Measurements from ENCODE around the gene BGN.

BGN gene

DNA sequence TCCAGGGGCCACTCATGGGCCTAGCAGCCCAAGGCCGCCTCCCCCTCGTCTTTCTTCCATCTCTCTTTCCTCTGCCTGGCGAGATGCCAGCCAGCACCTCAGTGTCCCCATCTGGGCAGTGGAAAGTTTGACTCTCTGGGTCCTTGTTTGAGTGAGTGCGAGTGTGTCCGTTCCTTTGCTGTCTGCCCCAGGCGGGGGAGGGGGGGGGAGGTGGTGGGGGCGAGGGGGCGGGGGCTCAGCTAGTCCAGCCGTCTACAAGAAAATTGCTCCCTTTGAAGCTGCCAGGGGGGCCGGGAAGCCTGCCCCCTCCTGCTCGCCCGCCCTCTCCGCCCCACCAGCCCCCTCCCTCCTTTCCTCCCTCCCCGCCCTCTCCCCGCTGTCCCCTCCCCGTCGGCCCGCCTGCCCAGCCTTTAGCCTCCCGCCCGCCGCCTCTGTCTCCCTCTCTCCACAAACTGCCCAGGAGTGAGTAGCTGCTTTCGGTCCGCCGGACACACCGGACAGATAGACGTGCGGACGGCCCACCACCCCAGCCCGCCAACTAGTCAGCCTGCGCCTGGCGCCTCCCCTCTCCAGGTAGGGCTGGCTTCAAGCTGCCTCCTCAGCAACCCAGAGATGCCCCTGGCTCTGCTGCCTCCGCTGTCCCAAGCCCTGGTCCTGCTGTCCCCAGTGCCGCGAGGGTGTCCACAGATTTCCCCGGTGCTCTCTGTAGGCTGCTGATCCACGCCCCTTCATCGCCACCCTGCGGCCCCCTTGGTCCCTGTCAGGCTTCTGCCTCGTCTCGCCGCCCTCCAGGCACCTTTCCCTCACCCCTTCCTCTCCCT, at the start of gene BGN:
Gene BGN (plus strand): TSS at position 440 of the 821 bp plus-strand sequence. CDS start 9,652 bp downstream, outside the sequence.
- no peak for DNase-seq (ENCODE audit: low read depth in 1 of 2, low spot score in 1 of 2)

GRCh38 chrX:153445106-153445855, 49.5 kb upstream of the BGN start:
- no peak for DNase-seq (ENCODE audit: low read depth in 1 of 2, low spot score in 1 of 2)

DNA sequence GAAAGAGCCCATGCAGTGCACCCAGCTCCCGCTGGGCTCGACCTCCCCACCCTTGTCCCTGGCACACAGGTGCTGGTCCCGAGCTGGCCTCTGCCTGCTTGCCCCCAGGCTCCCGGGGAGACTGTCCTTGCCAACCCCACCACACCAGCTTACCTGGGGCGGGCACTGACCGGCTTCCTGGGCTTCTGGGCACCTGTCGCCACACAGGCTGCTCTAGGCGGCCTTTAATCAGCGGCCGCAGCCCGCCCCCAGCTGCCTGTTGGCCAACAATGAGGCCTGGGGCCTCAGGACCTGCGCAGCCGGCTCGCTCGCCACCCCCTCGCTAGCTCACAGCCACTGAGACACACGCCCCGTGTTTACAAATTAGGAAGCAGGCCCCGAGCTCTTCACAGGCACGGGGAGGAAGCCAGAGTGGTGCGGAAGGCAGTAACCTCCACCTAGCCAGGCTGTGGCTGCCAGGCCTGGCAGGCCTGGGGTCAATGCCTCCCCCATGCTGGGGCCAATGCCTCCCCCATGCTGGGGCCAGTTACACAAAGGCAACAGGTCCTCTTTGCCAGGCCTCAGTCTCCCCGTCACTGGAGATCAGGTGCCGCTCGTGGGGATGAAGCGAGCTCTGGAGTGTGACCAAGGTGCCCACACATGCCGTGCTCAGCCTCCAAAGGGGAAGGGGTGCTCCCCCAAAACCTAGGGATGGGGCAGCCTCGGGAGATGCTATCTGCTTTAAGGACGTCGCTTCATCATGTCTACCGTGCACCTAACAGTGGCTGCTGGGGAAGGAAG, 48.7 kb upstream of the BGN start, which contains the start of gene TREX2:
Gene TREX2 (minus strand): TSS at position 201 of the 780 bp plus-strand sequence. CDS start 626 bp downstream, outside the sequence.
- no peak for DNase-seq (ENCODE audit: low read depth in 1 of 2, low spot score in 1 of 2)

DNA sequence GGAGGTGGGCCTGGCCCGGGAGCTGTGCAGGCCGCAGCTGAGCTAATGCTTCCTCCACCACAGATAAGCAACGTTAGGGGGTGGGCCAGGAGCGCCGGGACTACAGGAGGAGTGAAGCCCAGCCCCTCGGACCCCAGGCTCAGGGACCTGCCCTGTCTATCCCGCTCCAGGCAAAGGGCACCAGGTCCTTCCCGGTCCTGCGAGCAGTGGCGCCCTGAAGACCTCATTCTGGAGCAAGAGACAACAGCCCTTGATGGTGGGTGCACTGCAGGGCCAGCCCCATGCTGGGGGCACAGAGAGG, 48.2 kb upstream of the BGN start:
- no peak for DNase-seq (ENCODE audit: low read depth in 1 of 2, low spot score in 1 of 2)

GRCh38 chrX:153446950-153447580, 47.7 kb upstream of the BGN start:
- no peak for DNase-seq (ENCODE audit: low read depth in 1 of 2, low spot score in 1 of 2)

DNA sequence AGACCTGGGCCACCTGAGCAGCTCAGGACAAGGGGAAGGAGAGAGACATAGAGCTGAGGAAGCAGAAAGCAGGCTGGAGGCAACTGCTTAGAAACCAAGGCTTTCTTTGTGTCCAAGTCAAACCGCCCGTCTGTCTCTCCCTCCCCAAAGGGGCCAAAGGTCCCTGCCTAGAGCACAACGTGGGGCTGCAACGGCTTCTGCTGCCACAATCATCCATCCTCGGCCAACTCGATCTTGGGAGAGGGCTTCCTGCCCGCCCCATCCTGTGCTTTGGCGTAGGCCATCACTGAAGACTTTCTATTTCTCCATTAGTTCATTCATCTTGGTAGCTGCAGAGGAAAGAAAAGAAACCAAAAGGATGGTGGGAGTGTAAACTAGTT, 47.2 kb upstream of the BGN start:
- DNase-seq (ENCODE audit: low read depth in 1 of 2, low spot score in 1 of 2) = no peak

DNA sequence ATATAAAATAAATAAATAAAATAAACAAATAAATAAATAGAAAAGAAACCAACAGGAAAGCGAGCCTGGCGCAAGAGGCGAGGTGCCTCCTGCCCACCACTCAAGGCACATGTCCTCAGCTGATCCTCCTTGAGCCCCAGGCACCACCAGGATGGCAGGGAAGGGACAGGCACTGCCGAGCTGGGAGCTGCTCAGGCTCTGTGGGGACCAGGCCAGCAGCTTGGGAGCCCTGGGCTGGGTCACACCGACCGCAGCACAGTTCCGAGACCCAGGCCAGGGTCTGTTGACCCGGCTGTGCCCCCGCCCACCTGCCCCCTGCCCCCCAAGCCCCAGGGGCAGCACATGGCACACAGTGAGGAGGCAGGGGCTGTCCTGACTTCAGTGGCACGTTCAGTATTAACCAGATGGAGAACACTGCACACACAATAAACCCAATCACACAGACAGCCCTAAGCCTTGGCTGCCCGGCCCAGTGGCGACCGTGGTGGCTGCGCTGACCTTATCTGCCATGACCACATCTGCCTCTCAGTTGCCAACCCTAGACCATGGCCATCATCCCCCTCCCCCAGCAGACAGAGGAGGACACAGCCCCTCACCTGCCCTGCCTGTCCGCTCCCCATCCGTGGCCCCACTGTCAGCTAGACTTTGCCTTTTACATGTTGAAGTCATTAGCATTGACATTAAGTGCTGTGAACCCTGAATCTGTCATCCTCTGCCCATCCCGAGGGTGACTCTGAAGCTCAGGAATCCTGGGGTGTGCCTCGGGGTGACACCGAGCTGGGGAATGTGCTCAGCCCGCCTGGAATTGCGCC, 46.0 kb upstream of the BGN start:
- DNase-seq (ENCODE audit: low read depth in 1 of 2, low spot score in 1 of 2) = no peak

DNA sequence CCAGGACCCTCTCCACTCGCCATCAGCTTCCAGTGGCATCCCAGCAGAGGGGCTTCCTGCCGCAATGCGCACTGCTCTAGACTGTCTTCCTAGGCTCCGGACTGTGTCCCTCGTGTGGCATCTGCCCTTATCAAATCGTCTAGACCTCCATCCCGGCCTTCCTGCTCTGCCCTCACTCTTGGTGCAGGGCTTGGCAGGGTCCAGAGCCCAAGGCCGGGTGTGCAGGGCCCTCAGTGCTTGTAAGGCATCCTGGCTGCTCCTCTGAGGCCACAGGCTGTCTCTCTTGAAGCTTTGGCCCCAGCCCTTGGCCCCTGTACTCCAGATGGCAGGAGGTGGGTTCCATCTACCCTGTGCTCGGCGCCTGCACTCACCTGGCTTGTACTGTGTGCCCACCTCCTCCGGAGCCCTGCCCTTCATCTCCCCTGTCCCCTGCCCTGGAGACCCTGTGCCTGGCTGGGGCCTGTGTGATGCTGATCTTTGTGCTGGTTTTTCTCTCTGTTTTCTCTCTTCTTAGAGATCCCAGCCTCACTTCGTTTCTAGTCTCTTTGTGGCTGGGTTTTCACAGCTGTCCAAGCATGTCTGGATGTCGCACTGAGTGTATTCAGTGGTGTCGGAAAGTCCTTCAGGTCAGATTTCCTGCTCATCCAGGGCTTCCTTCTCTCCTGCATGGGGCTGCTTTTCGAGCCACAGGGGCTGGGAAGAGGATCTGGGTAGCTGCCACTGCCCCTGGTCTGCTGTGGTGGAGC, 45.2 kb upstream of the BGN start:
- DNase-seq (ENCODE audit: low read depth in 1 of 2, low spot score in 1 of 2) = no peak

DNA sequence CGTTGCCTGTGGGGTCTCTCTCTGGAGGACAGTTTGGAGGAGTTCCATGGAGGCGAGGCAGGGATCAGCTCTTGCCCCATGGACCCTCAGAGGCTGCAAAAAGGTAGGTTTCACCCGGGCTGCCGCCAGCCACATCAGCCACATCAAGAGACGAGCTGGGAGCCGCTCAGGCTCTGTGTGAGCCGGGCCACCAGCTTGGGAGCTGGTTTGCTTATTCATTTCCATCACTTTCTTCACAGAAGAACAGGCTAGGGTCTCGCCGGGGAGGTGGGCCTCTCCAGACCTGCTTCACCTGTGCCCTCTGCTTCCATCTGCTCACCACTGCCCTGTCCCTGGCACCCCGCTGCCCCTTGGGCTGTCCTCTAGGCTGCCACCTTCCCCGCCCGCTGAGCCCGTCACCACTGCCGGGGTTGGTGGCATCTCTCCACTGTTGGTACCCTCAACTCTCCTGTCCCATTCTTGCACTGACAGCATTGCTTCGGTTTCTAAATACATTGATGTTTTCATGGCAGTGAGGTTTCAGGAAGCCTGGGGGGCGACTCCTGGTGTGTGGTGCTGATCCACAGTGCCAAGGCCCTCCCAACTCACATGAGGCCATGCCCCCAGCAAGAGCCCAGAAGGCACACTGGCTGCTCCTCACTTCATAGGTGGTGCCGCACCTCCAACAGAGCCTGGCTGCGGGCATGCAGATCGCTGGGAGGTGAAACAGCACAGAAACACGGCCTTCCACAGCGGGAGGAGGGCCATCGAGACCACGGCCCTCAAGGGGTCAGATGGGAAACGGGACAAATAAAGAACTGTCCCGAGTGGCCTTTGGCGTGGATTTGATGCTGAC, 44.4 kb upstream of the BGN start:
- no peak for DNase-seq (ENCODE audit: low read depth in 1 of 2, low spot score in 1 of 2)

DNA sequence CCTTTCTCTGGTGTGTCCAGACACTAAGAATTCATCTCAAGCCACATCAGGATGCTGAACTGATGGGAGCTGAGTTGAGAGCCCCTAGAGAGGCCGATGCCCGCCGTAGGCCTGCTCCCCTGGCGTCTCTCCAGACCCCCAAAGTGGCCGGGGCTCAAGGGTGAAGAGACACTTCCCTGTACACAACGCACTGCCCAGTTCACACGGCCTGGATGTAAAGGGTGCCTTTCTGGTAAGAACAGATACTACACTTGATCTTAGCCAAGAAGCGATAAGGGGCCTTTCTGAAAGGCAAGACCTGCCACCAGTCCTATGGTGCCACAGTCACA, 43.9 kb upstream of the BGN start:
- DNase-seq (ENCODE audit: low read depth in 1 of 2, low spot score in 1 of 2) = no peak

DNA sequence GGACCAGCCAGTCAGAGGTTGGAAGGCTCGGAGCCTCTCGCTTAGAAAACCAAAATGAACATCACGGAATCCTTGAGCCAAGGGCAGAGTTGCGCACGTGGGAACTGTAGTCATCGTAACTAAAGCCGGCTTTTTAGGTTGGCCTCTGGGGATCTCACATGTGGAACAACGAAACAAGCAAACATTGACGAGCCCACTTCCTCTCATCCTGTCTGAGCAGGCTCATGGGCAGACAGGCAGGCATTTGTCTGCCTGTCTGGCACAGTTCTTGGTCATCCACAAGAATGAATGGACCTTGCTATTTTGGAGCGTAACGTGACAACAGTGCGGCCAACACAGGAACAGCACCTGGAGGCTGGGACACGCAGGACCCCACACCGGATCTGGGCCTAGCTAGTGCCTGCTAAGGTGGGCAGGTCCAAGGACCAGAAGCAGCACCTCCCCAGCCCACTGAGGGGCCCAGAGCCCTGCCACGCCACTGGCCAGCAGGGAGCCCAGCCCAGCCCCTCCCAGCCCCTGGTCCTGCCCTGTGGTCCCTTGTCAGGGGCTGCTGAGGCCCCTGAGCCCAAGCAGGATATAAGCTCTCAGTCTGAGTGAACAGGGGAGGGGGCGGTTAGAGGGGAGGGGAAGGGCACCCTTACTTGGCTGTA, 39.8 kb upstream of the BGN start:
- DNase-seq (ENCODE audit: low read depth in 1 of 2, low spot score in 1 of 2) = no peak

GRCh38 chrX:153455571-153455970, 39.2 kb upstream of the BGN start:
- no peak for DNase-seq (ENCODE audit: low read depth in 1 of 2, low spot score in 1 of 2)

DNA sequence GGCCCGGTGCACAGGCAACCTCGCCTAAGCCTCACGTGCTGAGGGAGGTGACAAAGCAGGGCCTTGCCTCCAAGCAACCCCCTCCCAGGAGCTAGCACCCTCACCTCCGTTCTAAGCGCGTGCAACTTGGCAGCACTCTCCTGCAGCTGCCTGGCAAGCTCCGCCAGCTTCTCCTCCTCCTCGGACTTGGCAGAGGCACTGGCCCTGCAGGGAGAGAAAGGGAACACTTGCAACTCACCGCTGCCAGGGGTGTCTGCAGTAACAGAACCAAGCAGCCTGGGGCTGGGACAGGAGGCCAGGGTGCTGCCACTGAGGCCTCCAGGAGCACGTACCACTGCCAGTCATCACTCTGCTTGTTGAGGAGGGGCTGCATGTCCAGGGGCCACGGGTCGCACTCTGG, 38.6 kb upstream of the BGN start:
- no peak for DNase-seq (ENCODE audit: low read depth in 1 of 2, low spot score in 1 of 2)

DNA sequence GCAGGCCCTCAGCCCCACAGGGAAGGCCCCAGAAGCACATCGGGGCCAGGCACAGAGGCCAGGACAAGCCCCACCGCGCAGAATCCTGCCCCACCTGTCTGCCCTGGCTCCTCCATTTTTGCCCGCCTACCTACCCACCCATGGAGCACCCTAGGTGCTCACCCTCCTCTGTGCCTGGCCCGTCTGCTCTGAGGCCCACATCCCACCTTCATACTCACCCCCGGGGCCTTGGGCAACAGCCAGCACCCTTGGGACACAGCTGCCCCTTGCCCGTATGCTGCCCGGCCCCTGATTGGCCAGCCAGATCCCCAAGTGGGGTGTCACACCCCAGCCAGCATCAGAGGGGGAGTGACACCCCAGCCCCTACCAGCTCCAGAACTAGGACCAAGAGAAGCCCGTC, 38.1 kb upstream of the BGN start:
- DNase-seq (ENCODE audit: low read depth in 1 of 2, low spot score in 1 of 2) = no peak

DNA sequence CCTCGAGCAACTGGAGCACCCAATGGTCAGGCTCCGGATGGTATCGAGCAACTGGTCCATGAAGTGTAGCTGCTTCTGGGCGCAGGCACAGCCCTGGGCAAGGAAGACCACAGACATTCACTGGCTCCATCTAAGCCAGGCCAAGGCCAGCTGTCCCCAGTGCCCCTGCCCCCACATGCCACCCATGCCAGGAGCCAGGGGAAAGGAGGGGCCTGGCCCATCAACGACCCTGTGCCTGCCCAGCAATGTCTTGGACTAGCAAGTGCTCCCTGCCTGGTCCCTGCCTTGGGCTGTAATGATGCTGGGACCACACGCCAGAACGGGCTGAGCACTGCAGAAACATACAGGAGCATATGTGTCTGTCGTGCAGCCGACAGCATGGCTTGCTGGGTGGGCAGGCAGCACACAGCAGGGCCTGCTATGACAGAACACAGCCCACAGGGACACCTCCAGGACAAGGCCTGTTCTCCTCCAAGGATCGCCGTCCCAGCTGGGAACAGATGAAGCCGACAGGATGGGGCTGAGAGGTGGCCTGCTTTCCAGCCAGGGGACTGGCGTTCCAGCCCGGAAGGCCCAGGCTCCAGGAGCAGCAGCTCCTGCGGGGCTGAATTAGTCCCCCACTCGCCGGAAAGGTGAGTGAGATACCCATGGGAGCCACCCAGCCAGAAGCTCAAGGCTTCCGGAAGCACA, 37.5 kb upstream of the BGN start:
- DNase-seq (ENCODE audit: low read depth in 1 of 2, low spot score in 1 of 2) = no peak

GRCh38 chrX:153457827-153458466, 36.8 kb upstream of the BGN start:
- DNase-seq (ENCODE audit: low read depth in 1 of 2, low spot score in 1 of 2) = no peak

DNA sequence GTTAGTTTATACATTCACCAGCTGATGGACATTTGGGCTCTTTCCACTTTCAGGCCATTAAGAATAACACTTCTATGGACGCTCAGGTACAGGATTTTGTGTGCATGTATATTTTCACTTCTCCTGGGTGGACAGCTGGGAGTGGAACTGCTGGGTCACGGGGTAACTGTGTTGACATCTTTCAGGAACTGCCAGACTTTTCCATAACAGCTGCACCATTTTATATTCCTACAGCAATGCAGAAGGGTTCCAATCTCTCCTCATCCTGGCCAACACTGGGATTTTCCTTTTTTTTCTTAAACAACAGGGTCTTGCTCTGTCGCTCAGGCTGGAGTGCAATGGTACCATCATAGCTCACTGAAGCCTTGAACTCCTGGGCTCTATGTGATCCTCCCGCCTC, 36.3 kb upstream of the BGN start:
- DNase-seq (ENCODE audit: low read depth in 1 of 2, low spot score in 1 of 2) = no peak

- no peak for DNase-seq (ENCODE audit: low read depth in 1 of 2, low spot score in 1 of 2)
These were observed 34.8 kb upstream of the BGN start for GRCh38 chrX:153459986-153460385.
